ENCODE data around the gene TMEM150A. TPM values are rescaled to one million over a fixed set of nuclear protein-coding genes. Genes with fewer than 3 reads are reported as not detected.

TMEM150A gene
- 17.7 and 20.6 TPM in 2 replicates for total RNA-seq

- H3K4me1 ChIP-seq (ENCODE audit: insufficient read depth, low read length): peaks cover 42% of the 10 kb centered on the region
- peak within 1 kb of the TSS; percentile 98 for H3K4me2 ChIP-seq (ENCODE audit: insufficient read depth, low read length)
- TF ChIP-seq CTCF (IDR thresholded peaks at IDR 0.05; ENCODE audit: extremely low read depth, low read depth, low read length): no peak
- H3K9me3 ChIP-seq (ENCODE audit: low read depth, low read length): no peaks in the 10 kb centered on the region
- DNase-seq (ENCODE audit: insufficient read length, low spot score, missing footprints): peak; percentile 98
- peaks cover 4% of the 10 kb centered on the region for H4K20me1 ChIP-seq (ENCODE audit: insufficient read depth, low read length)
- H3K79me2 ChIP-seq (ENCODE audit: insufficient read depth, low read length): peaks cover 39% of the 10 kb centered on the region
- no peaks in the 10 kb centered on the region for H3K27me3 ChIP-seq (ENCODE audit: insufficient read depth, low read length)
- peak within 1 kb of the TSS; percentile 88 for H3K4me3 ChIP-seq (ENCODE audit: insufficient read depth, low read length)
- H3K27ac ChIP-seq (ENCODE audit: low read depth, low read length): peak within 1 kb of the TSS; percentile 59
- H2AFZ ChIP-seq (ENCODE audit: low read length): peak within 1 kb of the TSS; percentile 81
- H3K36me3 ChIP-seq (ENCODE audit: insufficient read depth, low read length): peaks cover 18% of the 10 kb centered on the region
Measured at GRCh38 chr2:85602476-85603234, at the start of gene TMEM150A. TSS of gene TMEM150A (minus strand) at chr2:85602698. CDS start at chr2:85601948, 750 bp downstream.

GRCh38 chr2:85652056-85652455 lies 49.6 kb upstream of the TMEM150A start:
- Histone ChIP-seq H4K20me1 (ENCODE audit: insufficient read depth, low read length) (no peaks in the 10 kb centered on the region), H3K27ac (ENCODE audit: low read depth, low read length) (peak overlapping the region; percentile 71), H3K4me2 (ENCODE audit: insufficient read depth, low read length) (peak overlapping the region; percentile 56), H3K36me3 (ENCODE audit: insufficient read depth, low read length) (peaks cover 41% of the 10 kb centered on the region), H3K4me3 (ENCODE audit: insufficient read depth, low read length) (no peak overlapping the region), H3K4me1 (ENCODE audit: insufficient read depth, low read length) (peaks cover 58% of the 10 kb centered on the region), H2AFZ (ENCODE audit: low read length) (no peak overlapping the region), H3K79me2 (ENCODE audit: insufficient read depth, low read length) (no peaks in the 10 kb centered on the region), H3K27me3 (ENCODE audit: insufficient read depth, low read length) (no peaks in the 10 kb centered on the region), H3K9me3 (ENCODE audit: low read depth, low read length) (no peaks in the 10 kb centered on the region)
- TF ChIP-seq CTCF (IDR thresholded peaks at IDR 0.05; ENCODE audit: extremely low read depth, low read depth, low read length): no peak
- no peak for DNase-seq (ENCODE audit: insufficient read length, low spot score, missing footprints)

GRCh38 chr2:85651097-85651496 lies 48.6 kb upstream of the TMEM150A start:
- DNase-seq (ENCODE audit: insufficient read length, low spot score, missing footprints): no peak
- Histone ChIP-seq H3K27me3 (ENCODE audit: insufficient read depth, low read length) (no peaks in the 10 kb centered on the region), H3K4me2 (ENCODE audit: insufficient read depth, low read length) (no peak overlapping the region), H3K36me3 (ENCODE audit: insufficient read depth, low read length) (peaks cover 49% of the 10 kb centered on the region), H4K20me1 (ENCODE audit: insufficient read depth, low read length) (no peaks in the 10 kb centered on the region), H3K79me2 (ENCODE audit: insufficient read depth, low read length) (no peaks in the 10 kb centered on the region), H3K27ac (ENCODE audit: low read depth, low read length) (no peak overlapping the region), H3K9me3 (ENCODE audit: low read depth, low read length) (no peaks in the 10 kb centered on the region), H3K4me1 (ENCODE audit: insufficient read depth, low read length) (peaks cover 49% of the 10 kb centered on the region), H3K4me3 (ENCODE audit: insufficient read depth, low read length) (no peak overlapping the region), H2AFZ (ENCODE audit: low read length) (no peak overlapping the region)
- no peak for TF ChIP-seq CTCF (IDR thresholded peaks at IDR 0.05; ENCODE audit: extremely low read depth, low read depth, low read length)

GRCh38 chr2:85650456-85650855 lies 48.0 kb upstream of the TMEM150A start:
- H3K9me3 ChIP-seq (ENCODE audit: low read depth, low read length): no peaks in the 10 kb centered on the region
- H4K20me1 ChIP-seq (ENCODE audit: insufficient read depth, low read length): no peaks in the 10 kb centered on the region
- peaks cover 56% of the 10 kb centered on the region for H3K36me3 ChIP-seq (ENCODE audit: insufficient read depth, low read length)
- no peak for TF ChIP-seq CTCF (IDR thresholded peaks at IDR 0.05; ENCODE audit: extremely low read depth, low read depth, low read length)
- H3K4me3 ChIP-seq (ENCODE audit: insufficient read depth, low read length): no peak overlapping the region
- H3K27me3 ChIP-seq (ENCODE audit: insufficient read depth, low read length): no peaks in the 10 kb centered on the region
- no peak for DNase-seq (ENCODE audit: insufficient read length, low spot score, missing footprints)
- H2AFZ ChIP-seq (ENCODE audit: low read length): no peak overlapping the region
- H3K27ac ChIP-seq (ENCODE audit: low read depth, low read length): peak overlapping the region; percentile 35
- peaks cover 44% of the 10 kb centered on the region for H3K4me1 ChIP-seq (ENCODE audit: insufficient read depth, low read length)
- H3K79me2 ChIP-seq (ENCODE audit: insufficient read depth, low read length): no peaks in the 10 kb centered on the region
- H3K4me2 ChIP-seq (ENCODE audit: insufficient read depth, low read length): no peak overlapping the region

Measured in osteoblast (primary cell).